HAP-1 (cell line): Measurements from ENCODE around the gene SPATA21.

Experiments
- DNase-seq, 2 experiments: peaks; one replicate each; pipeline ENCODE4 v3.0.0-alpha.2; 2016 to 2020; ENCODE audit warnings: low spot score in 2 of 2
- H3K27me3 ChIP-seq: fragments of 250-450 bp; sonication (Bioruptor Pico); 2 replicates; pipeline ENCODE4 v1.5.1; 2020; ENCODE audit warnings: low read depth, mild to moderate bottlenecking, moderate library complexity
- H3K36me3 ChIP-seq: fragments of 250-450 bp; sonication (Bioruptor Pico); replicated peaks from 2 replicates; pipeline ENCODE4 v1.5.1; 2020; ENCODE audit warnings: mild to moderate bottlenecking
- H3K4me1 ChIP-seq: fragments of 250-450 bp; sonication (Bioruptor Pico); 2 replicates; pipeline ENCODE4 v1.5.1; 2020; ENCODE audit warnings: mild to moderate bottlenecking
- H3K4me3 ChIP-seq: fragments of 250-450 bp; sonication (Bioruptor Pico); 2 replicates; pipeline ENCODE4 v1.5.1; 2020; ENCODE audit warnings: mild to moderate bottlenecking, moderate library complexity
- H3K9me3 ChIP-seq: fragments of 250-450 bp; sonication (Bioruptor Pico); 2 replicates; pipeline ENCODE4 v1.5.1; 2020; ENCODE audit warnings: mild to moderate bottlenecking, moderate library complexity
- in situ Hi-C: fragments of 300-500 bp; cut with MboI; formaldehyde crosslinking; loops from 3 replicates; pipeline ENCODE4 v1.14.3; 2020; ENCODE audit warnings: low sequenced_read_pairs, inconsistent platforms, mixed read lengths

SPATA21 gene

GRCh38 chr1:16351456-16351993 is 85.7 kb downstream of the SPATA21 start:
- H3K9me3 ChIP-seq: no peaks in the 10 kb centered on the region
- peak overlapping the region; percentile 99 for H3K4me3 ChIP-seq
- no peaks in the 10 kb centered on the region for H3K36me3 ChIP-seq
- no peaks in the 10 kb centered on the region for H3K27me3 ChIP-seq
- peak; percentile 13 to 35 for DNase-seq
- H3K4me1 ChIP-seq: peaks cover 15% of the 10 kb centered on the region
- in situ Hi-C loops: no loop called here

DNA sequence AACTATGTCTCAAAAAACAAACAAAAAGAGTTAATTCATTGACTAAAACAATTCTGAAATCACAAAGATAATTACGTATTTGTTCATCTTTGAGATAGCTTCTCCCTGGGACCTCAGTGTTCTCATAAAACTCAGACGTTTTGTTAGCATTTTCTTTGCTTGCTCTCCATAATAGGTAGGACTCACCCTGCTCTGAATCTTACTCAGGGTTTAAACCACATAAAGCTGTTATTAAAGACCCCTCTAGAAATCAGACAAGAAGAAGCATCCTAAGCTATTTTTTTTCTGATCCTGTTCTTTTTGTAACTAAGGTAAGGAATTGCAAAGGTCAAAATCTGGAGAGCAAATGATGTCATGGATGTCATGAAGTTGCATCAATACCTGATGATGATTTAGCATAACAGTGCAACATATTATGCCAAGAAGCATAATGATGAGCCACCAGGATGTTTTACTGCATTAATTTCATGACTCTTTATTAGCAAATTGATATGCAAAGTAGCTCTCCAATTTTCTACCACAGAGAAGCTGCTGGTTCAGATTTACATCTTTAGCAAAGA is 87.3 kb downstream of the SPATA21 start:
- no peak for DNase-seq
- in situ Hi-C loops: no loop called here
- Histone ChIP-seq H3K4me1 (peaks cover 15% of the 10 kb centered on the region), H3K27me3 (no peaks in the 10 kb centered on the region), H3K4me3 (no peak overlapping the region), H3K36me3 (no peaks in the 10 kb centered on the region; the same call in 1 of the 2 replicates), H3K9me3 (no peaks in the 10 kb centered on the region)
